HepG2 (cell line): ENCODE measurements around the gene TSPAN15. TPM values are rescaled to one million over a fixed set of nuclear protein-coding genes. Genes with fewer than 3 reads are reported as not detected.

ENCODE experiments used
- AKAP8 ChIP-seq: sonication (generic); formaldehyde crosslinking; IDR thresholded peaks from 2 replicates; pipeline ENCODE4 v1.5.1; 2020; ENCODE audit warnings: mild to moderate bottlenecking, missing genetic modification reagents
- CCDC6 ChIP-seq: sonication (generic); formaldehyde crosslinking; IDR thresholded peaks from 2 replicates; pipeline ENCODE4 v1.8.1; 2022; ENCODE audit warnings: mild to moderate bottlenecking, missing genetic modification reagents, moderate library complexity
- NFATC3 ChIP-seq: sonication (generic); formaldehyde crosslinking; IDR thresholded peaks from 2 replicates; pipeline ENCODE4 v1.5.1; 2020; ENCODE audit warnings: mild to moderate bottlenecking, missing genetic modification reagents
- NR2F6 ChIP-seq, 2 experiments: IDR thresholded peaks; 2 replicates each; pipeline ENCODE4 v1.6.1; 2016; ENCODE audit warnings: antibody characterized with exemption in 1 of 2, mild to moderate bottlenecking in 1 of 2
- NR3C1 ChIP-seq: sonication (generic); formaldehyde crosslinking; IDR thresholded peaks from 2 replicates; pipeline ENCODE4 v1.4.0; 2020; ENCODE audit warnings: missing genetic modification reagents
- PAF1 ChIP-seq: IDR thresholded peaks from 2 replicates; pipeline ENCODE4 v1.6.1; 2016; ENCODE audit warnings: missing genetic modification reagents, missing compliant biosample characterization
- PPARG ChIP-seq: conservative IDR thresholded peaks from 2 replicates; pipeline ENCODE4 v1.6.1; 2016; ENCODE audit warnings: missing biosample characterization, missing genetic modification reagents
- RARG ChIP-seq: sonication (generic); formaldehyde crosslinking; IDR thresholded peaks from 2 replicates; pipeline ENCODE4 v1.4.0; 2020; ENCODE audit warnings: low read depth, mild to moderate bottlenecking, missing genetic modification reagents
- SP140L ChIP-seq: sonication (generic); formaldehyde crosslinking; IDR thresholded peaks from 2 replicates; pipeline ENCODE4 v1.4.0; 2020; ENCODE audit warnings: missing genetic modification reagents, borderline replicate concordance
- SRSF9 ChIP-seq: fragments of 200-400 bp; formaldehyde crosslinking; IDR thresholded peaks from 2 replicates; pipeline ENCODE4 v1.6.1; 2018; ENCODE audit warnings: borderline replicate concordance, mild to moderate bottlenecking, low read depth, low read length; ENCODE audit not compliant: insufficient read depth, poor library complexity, severe bottlenecking
- SUZ12 ChIP-seq: fragments of 150-350 bp; IDR thresholded peaks from 2 replicates; pipeline ENCODE4 v1.6.1; 2014; ENCODE audit warnings: low read depth, low read length
- U2AF1 ChIP-seq: fragments of 200-400 bp; formaldehyde crosslinking; optimal IDR thresholded peaks from 2 replicates; pipeline ENCODE3; 2017; ENCODE audit warnings: mild to moderate bottlenecking, low read depth, low read length
- ZFP36L1 ChIP-seq: sonication (generic); formaldehyde crosslinking; IDR thresholded peaks from 2 replicates; pipeline ENCODE4 v1.8.0; 2022; ENCODE audit warnings: mild to moderate bottlenecking, missing genetic modification reagents, moderate library complexity
- ZNF180 ChIP-seq: sonication (generic); formaldehyde crosslinking; IDR thresholded peaks from 2 replicates; pipeline ENCODE4 v1.4.0; 2020; ENCODE audit warnings: low read depth, missing genetic modification reagents, borderline replicate concordance
- ZNF383 ChIP-seq: sonication (generic); formaldehyde crosslinking; IDR thresholded peaks from 2 replicates; pipeline ENCODE4 v1.4.0; 2020; ENCODE audit warnings: missing genetic modification reagents, mild to moderate bottlenecking, borderline replicate concordance
- ZNF562 ChIP-seq: sonication (generic); formaldehyde crosslinking; IDR thresholded peaks from 2 replicates; pipeline ENCODE4 v1.8.0; 2022; ENCODE audit warnings: missing genetic modification reagents, borderline replicate concordance
- ZNF816 ChIP-seq: sonication (generic); formaldehyde crosslinking; IDR thresholded peaks from 2 replicates; pipeline ENCODE4 v1.8.0; 2022; ENCODE audit warnings: missing genetic modification reagents, mild to moderate bottlenecking, borderline replicate concordance
- polyA plus RNA-seq, 8 experiments: library from polyadenylated mRNA; depleted of rRNA in 3 of 8; stranded (reverse) in 7 of 8; unstranded in 1 of 8; fragments of >200 nt; fragmentation: Illumina TruSeq in 4 of 8; extraction: Trizol in 4 of 8; gene quantifications; 2 replicates each; pipeline versions ENCODE4 v1.2.1 to v1.2.3, GENCODE V29; 2011 to 2016; ENCODE audit warnings: low read depth in 4 of 8, missing spikeins in 1 of 8, mixed read lengths in 1 of 8; ENCODE audit not compliant: insufficient read depth in 1 of 8
- total RNA-seq, 5 experiments: library from RNA; depleted of rRNA; stranded (reverse); fragments of >200 nt; fragmentation: Illumina TruSeq; extraction: Trizol; gene quantifications; 2 replicates each; pipeline ENCODE4 v1.2.3, GENCODE V29; 2016; ENCODE audit warnings: low read depth in 1 of 5
- TF ChIP-seq, protein P1 (sequence below): sonication (generic); formaldehyde crosslinking; IDR thresholded peaks from 2 replicates; pipeline ENCODE4 v1.4.0; 2020; ENCODE audit warnings: missing genetic modification reagents
- TF ChIP-seq, protein P2 (sequence below): sonication (generic); formaldehyde crosslinking; IDR thresholded peaks from 2 replicates; pipeline ENCODE4 v1.5.0; 2020; ENCODE audit warnings: missing genetic modification reagents
- TF ChIP-seq, protein P3 (sequence below): sonication (generic); formaldehyde crosslinking; IDR thresholded peaks from 2 replicates; pipeline ENCODE4; 2020; ENCODE audit warnings: missing genetic modification reagents, mild to moderate bottlenecking, borderline replicate concordance
- TF ChIP-seq, protein P4 (sequence below): sonication (generic); formaldehyde crosslinking; IDR thresholded peaks from 2 replicates; pipeline ENCODE4 v1.8.0; 2022; ENCODE audit warnings: mild to moderate bottlenecking, missing genetic modification reagents; ENCODE audit not compliant: insufficient replicate concordance

The TSPAN15 gene
- total and polyA plus RNA-seq, 2 of the 13 experiments (the other 11 are each of a cell fraction or from before 2014, with no cell fraction given) = 0.27 to 3.2 TPM

DNA sequence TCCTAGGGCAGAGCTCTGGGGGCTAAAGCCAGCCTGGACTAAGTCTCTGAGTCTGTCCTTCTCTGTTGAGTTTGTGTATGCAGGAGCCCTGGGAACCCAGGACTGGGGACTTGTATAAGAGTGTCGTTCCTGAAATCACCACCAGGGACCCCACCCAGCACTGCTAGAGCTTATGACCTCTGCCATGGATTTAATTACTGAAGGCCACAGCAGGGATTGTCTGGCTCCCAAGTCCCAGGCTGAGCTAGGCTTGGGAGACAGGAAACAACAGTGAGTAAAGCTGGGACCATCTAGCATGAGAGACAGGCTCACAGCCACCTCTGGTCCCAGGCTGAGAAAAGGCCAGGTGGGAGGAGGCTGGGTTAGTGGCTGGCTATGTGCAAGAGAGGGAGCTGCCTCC lies 1.4 kb upstream of the TSPAN15 start (continued):
- TF ChIP-seq, protein P1, sequence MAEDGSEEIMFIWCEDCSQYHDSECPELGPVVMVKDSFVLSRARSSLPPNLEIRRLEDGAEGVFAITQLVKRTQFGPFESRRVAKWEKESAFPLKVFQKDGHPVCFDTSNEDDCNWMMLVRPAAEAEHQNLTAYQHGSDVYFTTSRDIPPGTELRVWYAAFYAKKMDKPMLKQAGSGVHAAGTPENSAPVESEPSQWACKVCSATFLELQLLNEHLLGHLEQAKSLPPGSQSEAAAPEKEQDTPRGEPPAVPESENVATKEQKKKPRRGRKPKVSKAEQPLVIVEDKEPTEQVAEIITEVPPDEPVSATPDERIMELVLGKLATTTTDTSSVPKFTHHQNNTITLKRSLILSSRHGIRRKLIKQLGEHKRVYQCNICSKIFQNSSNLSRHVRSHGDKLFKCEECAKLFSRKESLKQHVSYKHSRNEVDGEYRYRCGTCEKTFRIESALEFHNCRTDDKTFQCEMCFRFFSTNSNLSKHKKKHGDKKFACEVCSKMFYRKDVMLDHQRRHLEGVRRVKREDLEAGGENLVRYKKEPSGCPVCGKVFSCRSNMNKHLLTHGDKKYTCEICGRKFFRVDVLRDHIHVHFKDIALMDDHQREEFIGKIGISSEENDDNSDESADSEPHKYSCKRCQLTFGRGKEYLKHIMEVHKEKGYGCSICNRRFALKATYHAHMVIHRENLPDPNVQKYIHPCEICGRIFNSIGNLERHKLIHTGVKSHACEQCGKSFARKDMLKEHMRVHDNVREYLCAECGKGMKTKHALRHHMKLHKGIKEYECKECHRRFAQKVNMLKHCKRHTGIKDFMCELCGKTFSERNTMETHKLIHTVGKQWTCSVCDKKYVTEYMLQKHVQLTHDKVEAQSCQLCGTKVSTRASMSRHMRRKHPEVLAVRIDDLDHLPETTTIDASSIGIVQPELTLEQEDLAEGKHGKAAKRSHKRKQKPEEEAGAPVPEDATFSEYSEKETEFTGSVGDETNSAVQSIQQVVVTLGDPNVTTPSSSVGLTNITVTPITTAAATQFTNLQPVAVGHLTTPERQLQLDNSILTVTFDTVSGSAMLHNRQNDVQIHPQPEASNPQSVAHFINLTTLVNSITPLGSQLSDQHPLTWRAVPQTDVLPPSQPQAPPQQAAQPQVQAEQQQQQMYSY (CRISPR knock-in tag) = no peak
- no peak for TF ChIP-seq SUZ12
- TF ChIP-seq AKAP8 (CRISPR knock-in tag) = no peak
- TF ChIP-seq, protein P2, sequence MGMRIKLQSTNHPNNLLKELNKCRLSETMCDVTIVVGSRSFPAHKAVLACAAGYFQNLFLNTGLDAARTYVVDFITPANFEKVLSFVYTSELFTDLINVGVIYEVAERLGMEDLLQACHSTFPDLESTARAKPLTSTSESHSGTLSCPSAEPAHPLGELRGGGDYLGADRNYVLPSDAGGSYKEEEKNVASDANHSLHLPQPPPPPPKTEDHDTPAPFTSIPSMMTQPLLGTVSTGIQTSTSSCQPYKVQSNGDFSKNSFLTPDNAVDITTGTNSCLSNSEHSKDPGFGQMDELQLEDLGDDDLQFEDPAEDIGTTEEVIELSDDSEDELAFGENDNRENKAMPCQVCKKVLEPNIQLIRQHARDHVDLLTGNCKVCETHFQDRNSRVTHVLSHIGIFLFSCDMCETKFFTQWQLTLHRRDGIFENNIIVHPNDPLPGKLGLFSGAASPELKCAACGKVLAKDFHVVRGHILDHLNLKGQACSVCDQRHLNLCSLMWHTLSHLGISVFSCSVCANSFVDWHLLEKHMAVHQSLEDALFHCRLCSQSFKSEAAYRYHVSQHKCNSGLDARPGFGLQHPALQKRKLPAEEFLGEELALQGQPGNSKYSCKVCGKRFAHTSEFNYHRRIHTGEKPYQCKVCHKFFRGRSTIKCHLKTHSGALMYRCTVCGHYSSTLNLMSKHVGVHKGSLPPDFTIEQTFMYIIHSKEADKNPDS (CRISPR knock-in tag) = no peak
- no peak for TF ChIP-seq ZFP36L1 (CRISPR knock-in tag)
- no peak for TF ChIP-seq U2AF1
- TF ChIP-seq SRSF9 = no peak
- no peak for TF ChIP-seq SP140L
- TF ChIP-seq, protein P3, sequence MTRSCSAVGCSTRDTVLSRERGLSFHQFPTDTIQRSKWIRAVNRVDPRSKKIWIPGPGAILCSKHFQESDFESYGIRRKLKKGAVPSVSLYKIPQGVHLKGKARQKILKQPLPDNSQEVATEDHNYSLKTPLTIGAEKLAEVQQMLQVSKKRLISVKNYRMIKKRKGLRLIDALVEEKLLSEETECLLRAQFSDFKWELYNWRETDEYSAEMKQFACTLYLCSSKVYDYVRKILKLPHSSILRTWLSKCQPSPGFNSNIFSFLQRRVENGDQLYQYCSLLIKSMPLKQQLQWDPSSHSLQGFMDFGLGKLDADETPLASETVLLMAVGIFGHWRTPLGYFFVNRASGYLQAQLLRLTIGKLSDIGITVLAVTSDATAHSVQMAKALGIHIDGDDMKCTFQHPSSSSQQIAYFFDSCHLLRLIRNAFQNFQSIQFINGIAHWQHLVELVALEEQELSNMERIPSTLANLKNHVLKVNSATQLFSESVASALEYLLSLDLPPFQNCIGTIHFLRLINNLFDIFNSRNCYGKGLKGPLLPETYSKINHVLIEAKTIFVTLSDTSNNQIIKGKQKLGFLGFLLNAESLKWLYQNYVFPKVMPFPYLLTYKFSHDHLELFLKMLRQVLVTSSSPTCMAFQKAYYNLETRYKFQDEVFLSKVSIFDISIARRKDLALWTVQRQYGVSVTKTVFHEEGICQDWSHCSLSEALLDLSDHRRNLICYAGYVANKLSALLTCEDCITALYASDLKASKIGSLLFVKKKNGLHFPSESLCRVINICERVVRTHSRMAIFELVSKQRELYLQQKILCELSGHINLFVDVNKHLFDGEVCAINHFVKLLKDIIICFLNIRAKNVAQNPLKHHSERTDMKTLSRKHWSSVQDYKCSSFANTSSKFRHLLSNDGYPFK (CRISPR knock-in tag) = no peak
- TF ChIP-seq ZNF383 = no peak
- no peak for TF ChIP-seq NR3C1
- TF ChIP-seq, protein P4, sequence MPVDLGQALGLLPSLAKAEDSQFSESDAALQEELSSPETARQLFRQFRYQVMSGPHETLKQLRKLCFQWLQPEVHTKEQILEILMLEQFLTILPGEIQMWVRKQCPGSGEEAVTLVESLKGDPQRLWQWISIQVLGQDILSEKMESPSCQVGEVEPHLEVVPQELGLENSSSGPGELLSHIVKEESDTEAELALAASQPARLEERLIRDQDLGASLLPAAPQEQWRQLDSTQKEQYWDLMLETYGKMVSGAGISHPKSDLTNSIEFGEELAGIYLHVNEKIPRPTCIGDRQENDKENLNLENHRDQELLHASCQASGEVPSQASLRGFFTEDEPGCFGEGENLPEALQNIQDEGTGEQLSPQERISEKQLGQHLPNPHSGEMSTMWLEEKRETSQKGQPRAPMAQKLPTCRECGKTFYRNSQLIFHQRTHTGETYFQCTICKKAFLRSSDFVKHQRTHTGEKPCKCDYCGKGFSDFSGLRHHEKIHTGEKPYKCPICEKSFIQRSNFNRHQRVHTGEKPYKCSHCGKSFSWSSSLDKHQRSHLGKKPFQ (CRISPR knock-in tag) = no peak
- no peak for TF ChIP-seq ZNF562
- no peak for TF ChIP-seq CCDC6 (CRISPR knock-in tag)
- TF ChIP-seq ZNF816 (CRISPR knock-in tag) = no peak
- no peak for TF ChIP-seq NFATC3 (CRISPR knock-in tag)
- TF ChIP-seq ZNF180 = no peak
- peak; percentile 49 for TF ChIP-seq NR2F6 (IDR thresholded peaks at IDR 0.05)
- peak; percentile 52; the same call in 1 of the 2 replicates for TF ChIP-seq NR2F6 (CRISPR knock-in tag; IDR thresholded peaks at IDR 0.05)
- no peak for TF ChIP-seq PAF1
- no peak for TF ChIP-seq RARG (CRISPR knock-in tag)
- peak; percentile 89 for TF ChIP-seq PPARG (CRISPR knock-in tag)
